Measurements from ENCODE around the gene NANOS1.

- TF ChIP-seq EZH2 (IDR thresholded peaks at IDR 0.05; ENCODE audit: insufficient read depth, poor library complexity, severe bottlenecking) (no peak), EZH2phosphoT487 (IDR thresholded peaks at IDR 0.05; ENCODE audit: insufficient read depth, low read depth) (no peak)
Observed at GRCh38 chr10:118982366-118982765, 47.1 kb upstream of the NANOS1 start.

All from GM23248 (cell line).